ENCODE results near the gene VTA1.
"Not testable (repeated sequence)": the region's sequence is repeated elsewhere in the genome, so short reads cannot be mapped to it uniquely, and the experiment has no call there.

The VTA1 gene

GRCh38 chr6:142226731-142227130 lies 79.7 kb downstream of the VTA1 start:
- no peak for DNase-seq (ENCODE audit: low spot score)

GRCh38 chr6:142229518-142230270 lies 82.6 kb downstream of the VTA1 start:
- DNase-seq (ENCODE audit: low spot score) = not testable (repeated sequence)

- DNase-seq (ENCODE audit: low spot score) = not testable (repeated sequence)
These were observed 85.4 kb downstream of the VTA1 start for GRCh38 chr6:142232206-142233044.

GRCh38 chr6:142233945-142234682 lies 87.1 kb downstream of the VTA1 start:
- DNase-seq (ENCODE audit: low spot score) = no peak

- DNase-seq (ENCODE audit: low spot score) = no peak
These were observed 88.2 kb downstream of the VTA1 start for GRCh38 chr6:142235272-142235671.

GRCh38 chr6:142235791-142236190 lies 88.7 kb downstream of the VTA1 start:
- DNase-seq (ENCODE audit: low spot score) = no peak

- peak; percentile 12 for DNase-seq (ENCODE audit: low spot score)
These were observed 89.6 kb downstream of the VTA1 start for GRCh38 chr6:142236691-142237090.

- no peak for DNase-seq (ENCODE audit: low spot score)
These were observed 91.8 kb downstream of the VTA1 start for GRCh38 chr6:142238881-142239280.

GRCh38 chr6:142240179-142240578 lies 93.1 kb downstream of the VTA1 start:
- no peak for DNase-seq (ENCODE audit: low spot score)

GRCh38 chr6:142241061-142241460 lies 94.0 kb downstream of the VTA1 start:
- no peak for DNase-seq (ENCODE audit: low spot score)

GRCh38 chr6:142242269-142242668 lies 95.2 kb downstream of the VTA1 start:
- peak; percentile 42 for DNase-seq (ENCODE audit: low spot score)

- no peak for DNase-seq (ENCODE audit: low spot score)
These were observed 99.9 kb downstream of the VTA1 start for GRCh38 chr6:142246960-142247359.

- DNase-seq (ENCODE audit: low spot score) = no peak
These were observed 102.2 kb downstream of the VTA1 start for GRCh38 chr6:142249266-142249665.

GRCh38 chr6:142251930-142252445 lies 104.9 kb downstream of the VTA1 start:
- DNase-seq (ENCODE audit: low spot score) = no peak

- DNase-seq (ENCODE audit: low spot score) = no peak
These were observed 107.5 kb downstream of the VTA1 start for GRCh38 chr6:142254513-142254912.

- DNase-seq (ENCODE audit: low spot score) = no peak
These were observed 108.7 kb downstream of the VTA1 start for GRCh38 chr6:142255785-142256184.

GRCh38 chr6:142258305-142258704 lies 111.2 kb downstream of the VTA1 start:
- DNase-seq (ENCODE audit: low spot score) = no peak

GRCh38 chr6:142258757-142259156 lies 111.7 kb downstream of the VTA1 start:
- no peak for DNase-seq (ENCODE audit: low spot score)

GRCh38 chr6:142260748-142261147 lies 113.7 kb downstream of the VTA1 start:
- no peak for DNase-seq (ENCODE audit: low spot score)

GRCh38 chr6:142262231-142262630 lies 115.2 kb downstream of the VTA1 start:
- DNase-seq (ENCODE audit: low spot score) = no peak

GRCh38 chr6:142265476-142265875 lies 118.4 kb downstream of the VTA1 start:
- DNase-seq (ENCODE audit: low spot score) = no peak

- DNase-seq (ENCODE audit: low spot score) = no peak
These were observed 119.0 kb downstream of the VTA1 start for GRCh38 chr6:142266060-142266459.
